B cell (primary cell): Measurements from ENCODE around the gene ARPC5L.

Experiments
- CTCF ChIP-seq: fragments of 200-600 bp; IDR thresholded peaks from one replicate; pipeline ENCODE4 v1.8.0; 2022; ENCODE audit warnings: antibody characterized with exemption, mild to moderate bottlenecking
- EZH2 ChIP-seq: IDR thresholded peaks from 2 replicates; pipeline ENCODE4 v1.6.1; 2012; ENCODE audit warnings: borderline replicate concordance, low read depth, mild to moderate bottlenecking, moderate library complexity, low read length; ENCODE audit not compliant: insufficient read depth, poor library complexity, severe bottlenecking

- no peak for TF ChIP-seq CTCF
- no peak for TF ChIP-seq EZH2
Measured at GRCh38 chr9:124812441-124812876, 49.5 kb upstream of the ARPC5L start.
